Astrocyte of the cerebellum (primary cell): ENCODE results near the gene SAC3D1.
A peak's percentile ranks its signal among the peaks of the same experiment; 100 is the strongest.

Source experiments
- DNase-seq: peaks from one replicate; pipeline ENCODE4 v3.0.0-alpha.2; 2011; ENCODE audit warnings: low read depth
- H3K4me3 ChIP-seq: 2 replicates; pipeline ENCODE4 v1.5.1; 2011; ENCODE audit warnings: mild to moderate bottlenecking, low read depth, low read length, moderate library complexity
- CTCF ChIP-seq: IDR thresholded peaks from 2 replicates; pipeline ENCODE4 v1.5.1; 2012; ENCODE audit warnings: low read length, low read depth, moderate library complexity, mild to moderate bottlenecking; ENCODE audit errors: missing control alignments
- in situ Hi-C: cut with HindIII; loops from 2 replicates; pipeline ENCODE4 v1.10.0; 2017; ENCODE audit warnings: low sequenced_read_pairs

Gene SAC3D1

DNA sequence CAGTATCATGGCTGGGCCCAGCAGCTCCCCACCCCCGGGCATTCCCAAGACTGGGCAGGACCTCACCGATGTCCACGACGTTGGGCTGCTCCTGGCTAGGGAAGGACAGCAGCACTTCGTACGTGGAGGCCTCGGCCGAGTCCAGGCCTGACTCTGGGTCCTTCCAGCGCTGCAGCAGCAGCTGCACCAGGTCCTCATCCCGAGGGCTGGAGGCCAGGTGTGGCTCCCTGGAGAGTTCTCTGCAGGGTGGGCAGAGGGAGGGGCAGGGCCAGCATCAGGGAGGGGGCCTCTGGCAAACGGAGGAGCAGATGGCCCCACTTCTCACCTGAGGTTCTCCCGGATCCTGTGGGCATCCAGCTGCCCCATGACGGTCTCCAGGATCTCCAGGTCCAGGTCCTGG is 17.0 kb downstream of the SAC3D1 start:
- H3K4me3 ChIP-seq = no peak overlapping the region
- no peak for TF ChIP-seq CTCF
- no peak for DNase-seq
- in situ Hi-C loops = no loop called here

DNA sequence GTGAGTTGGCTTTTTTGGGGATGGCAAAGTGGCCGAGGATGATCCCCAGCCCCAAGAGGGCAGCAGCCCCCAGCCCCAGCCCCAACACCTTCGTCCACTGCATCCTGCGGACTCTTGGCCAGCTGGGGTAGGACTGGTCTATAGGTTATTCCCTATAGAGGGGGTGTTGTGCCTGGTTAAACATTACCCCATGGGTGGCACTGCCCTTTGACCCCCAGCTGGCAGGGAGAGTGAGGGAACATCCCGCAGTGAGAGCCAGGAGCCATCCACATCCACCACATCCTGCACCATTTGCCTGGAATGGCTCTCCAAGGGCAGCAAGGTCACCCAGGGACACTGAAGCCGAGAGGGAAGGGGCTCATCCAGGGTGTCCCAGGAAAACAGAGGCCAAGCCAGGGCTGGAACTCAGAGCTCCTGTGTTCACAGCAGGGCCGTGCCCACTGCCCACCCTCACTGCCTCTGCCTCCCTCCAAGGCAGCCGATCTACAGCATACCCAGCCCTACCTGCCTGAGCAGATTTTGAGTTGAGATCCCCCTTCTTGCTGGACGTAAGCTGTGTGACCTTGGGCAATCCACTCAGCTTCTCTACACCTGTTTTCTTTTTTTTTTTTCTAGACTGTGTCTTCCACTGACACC is 17.5 kb downstream of the SAC3D1 start, which contains the start of gene NAALADL1:
Gene NAALADL1, minus strand, starts transcription at position 135 of the 636 bp plus-strand sequence. Its CDS starts 32 bp downstream, at position 103.
- no peak for TF ChIP-seq CTCF
- no peak for DNase-seq
- no peak within 1 kb of the TSS for H3K4me3 ChIP-seq
- in situ Hi-C loops = no loop called here

DNA sequence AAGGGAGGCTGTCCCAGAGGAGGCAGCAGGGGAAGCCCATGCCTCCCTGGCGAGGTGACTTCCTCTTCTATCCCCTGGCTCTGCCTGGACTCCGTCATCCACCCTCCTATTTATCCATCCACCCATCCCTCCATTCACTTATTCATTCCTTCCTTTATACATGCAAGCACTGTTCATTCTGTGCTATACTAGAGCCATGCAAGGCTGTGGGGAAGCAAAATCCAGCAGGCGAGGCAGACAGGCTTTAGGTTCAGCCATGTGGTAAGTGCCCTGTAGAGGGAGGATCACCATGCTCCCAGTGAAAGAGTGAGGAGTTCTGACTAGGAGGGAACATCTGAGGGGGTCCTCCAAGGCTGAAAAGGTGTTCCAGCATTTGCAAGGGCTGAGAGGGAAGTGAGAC is 18.5 kb downstream of the SAC3D1 start:
- DNase-seq = no peak
- TF ChIP-seq CTCF = no peak
- no peak overlapping the region for H3K4me3 ChIP-seq
- in situ Hi-C loops = no loop called here

DNA sequence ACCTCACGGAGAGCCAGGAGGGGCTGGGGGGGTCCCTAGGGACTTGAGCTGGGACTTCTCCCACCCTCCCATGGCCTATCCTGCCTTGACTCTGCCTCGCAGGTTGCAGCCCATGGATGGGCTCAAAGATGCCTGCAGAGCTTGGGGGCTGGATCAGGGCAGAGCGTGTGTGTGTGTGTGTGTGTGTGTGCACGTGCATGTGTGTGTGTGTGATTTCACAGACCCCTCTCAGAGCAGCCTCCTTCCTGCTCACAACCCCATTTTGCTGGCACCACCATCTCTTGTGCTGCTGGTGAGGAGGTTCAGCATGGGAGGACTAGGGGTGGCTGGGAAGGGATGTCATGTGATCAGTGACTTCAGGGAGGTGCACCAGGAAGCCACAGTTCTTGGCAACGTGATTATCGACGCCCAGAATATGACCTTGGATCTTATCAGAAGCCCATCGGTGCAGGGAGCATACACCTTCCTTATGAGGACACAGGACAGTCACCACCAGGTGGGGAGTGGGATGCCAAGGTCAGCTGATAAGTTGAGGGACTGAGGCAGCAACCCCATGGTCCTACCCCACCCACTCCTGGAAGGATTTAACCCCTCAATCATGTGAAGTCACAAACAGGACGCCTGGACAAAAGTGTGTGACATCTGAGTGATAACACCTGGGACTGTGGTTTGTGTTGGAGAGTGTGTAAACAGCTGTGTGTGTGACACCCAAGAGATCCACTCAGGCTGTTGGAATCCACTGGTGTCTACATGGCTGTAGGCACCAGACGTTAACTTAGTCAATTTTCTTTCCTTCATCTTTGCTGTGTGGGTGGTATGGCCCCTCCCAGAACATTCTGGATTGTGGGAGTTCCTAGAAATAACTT is 19.2 kb downstream of the SAC3D1 start:
- H3K4me3 ChIP-seq = no peak overlapping the region
- TF ChIP-seq CTCF = no peak
- no peak for DNase-seq
- in situ Hi-C loops = no loop called here

GRCh38 chr11:65060913-65061408 is 20.0 kb downstream of the SAC3D1 start:
- DNase-seq = no peak
- peak; percentile 43 for TF ChIP-seq CTCF
- in situ Hi-C loops = no loop called here
- H3K4me3 ChIP-seq = no peak overlapping the region

DNA sequence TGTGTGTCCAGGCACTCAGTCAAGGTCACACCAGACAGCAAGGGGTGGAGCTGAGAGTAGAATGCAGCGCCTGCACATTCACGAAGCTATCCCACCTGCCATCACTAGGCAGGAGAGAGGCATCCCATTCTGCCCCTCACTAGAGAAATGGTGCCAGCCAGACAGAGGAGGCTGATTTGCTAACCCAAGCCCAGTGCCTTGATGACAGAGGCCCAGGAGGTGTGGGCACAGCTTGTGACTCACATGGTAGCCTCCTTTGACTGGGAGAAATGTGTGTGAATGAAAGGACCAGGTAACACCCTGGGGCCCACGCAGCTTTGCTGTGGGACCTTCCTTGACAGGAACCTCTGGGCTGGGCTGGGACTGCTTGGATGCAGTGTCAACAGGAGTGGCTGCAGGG is 22.5 kb downstream of the SAC3D1 start:
- in situ Hi-C loops = no loop called here
- no peak for DNase-seq
- H3K4me3 ChIP-seq = no peak overlapping the region
- TF ChIP-seq CTCF = no peak
